A549 (cell line): ENCODE measurements around the gene C1orf21. TPM values are rescaled to one million over a fixed set of nuclear protein-coding genes. Genes with fewer than 3 reads are reported as not detected.

ENCODE experiments used
- ATAC-seq, 2 experiments: fragments of 200-7000 bp in 1 of 2; fragments of >200 bp in 1 of 2; cut with Nextera tagmentation in 1 of 2; cut with Tn5 transposase in 1 of 2; 3 replicates each; pipeline versions ENCODE4 v1.8.0 to v1.9.1; 2018 to 2020; ENCODE audit warnings: mild to moderate bottlenecking in 1 of 2, moderate library complexity in 1 of 2
- CTCF ChIA-PET: fragments of 300-600 bp; sonication (Branson Sonifier 250); formaldehyde crosslinking; extraction: SDS; loops from one replicate; lab custom pipeline; 2021; ENCODE audit warnings: antibody characterized with exemption, inconsistent platforms; lab: Yijun Ruan, JAX
- POLR2A ChIA-PET: fragments of 350-600 bp; formaldehyde crosslinking; extraction: SDS; loops from one replicate; lab custom pipeline; 2021; ENCODE audit warnings: antibody characterized with exemption, inconsistent platforms; lab: Yijun Ruan, JAX
- DNase-seq, 2 experiments: peaks; one replicate each; pipeline versions ENCODE4 v3.0.0 to v3.0.0-alpha.2; 2011 to 2016; ENCODE audit warnings: low read depth in 1 of 2, low spot score in 1 of 2
- FAIRE-seq: peaks from 2 replicates; lab custom pipeline; 2011; peaks lifted over from hg19 to GRCh38; lab: Jason Lieb, UNC
- H3K27ac ChIP-seq, 2 experiments: fragments of >200 bp; sonication (Bioruptor Twin); formaldehyde crosslinking; 3 replicates each; pipeline ENCODE4 v1.5.1; 2016 to 2017
- H3K4me1 ChIP-seq: fragments of >200 bp; sonication (Bioruptor Twin); formaldehyde crosslinking; 3 replicates; pipeline ENCODE4 v1.6.1; 2016
- H3K4me2 ChIP-seq: fragments of >200 bp; sonication (Bioruptor Twin); formaldehyde crosslinking; 3 replicates; pipeline ENCODE4 v1.6.1; 2016
- H3K4me3 ChIP-seq: fragments of >200 bp; sonication (Bioruptor Twin); formaldehyde crosslinking; 3 replicates; pipeline ENCODE4 v1.5.1; 2016
- H3K9me3 ChIP-seq: fragments of >200 bp; sonication (Bioruptor Twin); formaldehyde crosslinking; 3 replicates; pipeline ENCODE4 v1.6.1; 2016
- ATOH8 ChIP-seq: fragments of 250-450 bp; sonication (Bioruptor Pico); IDR thresholded peaks from 2 replicates; pipeline ENCODE4 v1.5.0; 2020; ENCODE audit warnings: low read depth, mild to moderate bottlenecking, moderate library complexity
- BHLHE40 ChIP-seq: IDR thresholded peaks from 2 replicates; pipeline ENCODE4 v1.6.1; 2012; ENCODE audit warnings: low read depth, low read length, inconsistent platforms
- CEBPB ChIP-seq, 2 experiments: fragments of >200 bp in 1 of 2; sonication (Bioruptor Twin) in 1 of 2; formaldehyde crosslinking in 1 of 2; IDR thresholded peaks; 2 replicates each; pipeline ENCODE4 v1.6.1; 2012 to 2016
- CHD2 ChIP-seq: fragments of 150-350 bp; IDR thresholded peaks from 2 replicates; pipeline ENCODE4 v1.6.1; 2014; ENCODE audit warnings: low read length; ENCODE audit not compliant: partially characterized antibody
- EHF ChIP-seq: fragments of 250-450 bp; sonication (Bioruptor Pico); IDR thresholded peaks from 2 replicates; pipeline ENCODE4 v1.5.0; 2020; ENCODE audit warnings: mild to moderate bottlenecking
- ELK1 ChIP-seq: fragments of 150-350 bp; IDR thresholded peaks from 2 replicates; pipeline ENCODE4 v1.6.1; 2014; ENCODE audit warnings: low read depth, mild to moderate bottlenecking, low read length
- GATA3 ChIP-seq: IDR thresholded peaks from 2 replicates; pipeline ENCODE4 v1.6.1; 2012; ENCODE audit warnings: borderline replicate concordance
- HDAC2 ChIP-seq: fragments of 200-600 bp; sonication (generic); IDR thresholded peaks from 2 replicates; pipeline ENCODE4 v1.6.1; 2016
- HEYL ChIP-seq: fragments of 250-450 bp; sonication (Bioruptor Pico); IDR thresholded peaks from 2 replicates; pipeline ENCODE4 v1.8.0; 2021; ENCODE audit warnings: mild to moderate bottlenecking, moderate library complexity
- HMGXB4 ChIP-seq: fragments of 250-450 bp; sonication (Bioruptor Pico); IDR thresholded peaks from 2 replicates; pipeline ENCODE4 v1.5.0; 2021; ENCODE audit warnings: mild to moderate bottlenecking, moderate library complexity, borderline replicate concordance
- HOXB13 ChIP-seq: fragments of 250-450 bp; sonication (Bioruptor Pico); IDR thresholded peaks from 2 replicates; pipeline ENCODE4 v1.5.0; 2020; ENCODE audit warnings: low read depth, mild to moderate bottlenecking, moderate library complexity
- JUNB ChIP-seq: fragments of >200 bp; sonication (Bioruptor Twin); formaldehyde crosslinking; IDR thresholded peaks from 2 replicates; pipeline ENCODE4 v1.6.1; 2016
- KDM1A ChIP-seq: fragments of 200-600 bp; sonication (generic); IDR thresholded peaks from 2 replicates; pipeline ENCODE4 v1.6.1; 2016; ENCODE audit warnings: low read depth, mild to moderate bottlenecking
- MAZ ChIP-seq: fragments of 150-350 bp; IDR thresholded peaks from 2 replicates; pipeline ENCODE4 v1.6.1; 2014; ENCODE audit warnings: antibody characterized with exemption, low read depth, low read length, borderline replicate concordance
- MYC ChIP-seq: IDR thresholded peaks from 2 replicates; pipeline ENCODE4 v1.6.1; 2012; ENCODE audit warnings: mild to moderate bottlenecking, inconsistent platforms, low read length, improper control_type of control experiment, borderline replicate concordance
- NPAS2 ChIP-seq: fragments of 250-450 bp; sonication (Bioruptor Pico); IDR thresholded peaks from 2 replicates; pipeline ENCODE4 v1.8.0; 2022; ENCODE audit warnings: mild to moderate bottlenecking, moderate library complexity, borderline replicate concordance
- NR3C1 ChIP-seq: fragments of >200 bp; sonication (Bioruptor Twin); formaldehyde crosslinking; IDR thresholded peaks from 3 replicates; pipeline ENCODE4 v1.6.1; 2017
- RAD21 ChIP-seq, 2 experiments: fragments of >200 bp in 1 of 2; sonication (Bioruptor Twin) in 1 of 2; formaldehyde crosslinking in 1 of 2; IDR thresholded peaks in 1 of 2; conservative IDR thresholded peaks in 1 of 2; 2 replicates in 1 of 2; 3 replicates in 1 of 2; pipeline ENCODE4 v1.6.1; 2012 to 2018; ENCODE audit warnings: inconsistent platforms in 1 of 2
- RCOR1 ChIP-seq: fragments of 150-350 bp; IDR thresholded peaks from 2 replicates; pipeline ENCODE4 v1.6.1; 2014; ENCODE audit warnings: antibody characterized with exemption, low read length, low read depth
- RFX5 ChIP-seq: fragments of 450-650 bp; IDR thresholded peaks from 2 replicates; pipeline ENCODE4 v1.7.1; 2014; ENCODE audit warnings: antibody characterized with exemption, mild to moderate bottlenecking, moderate library complexity
- USF2 ChIP-seq: fragments of 450-650 bp; IDR thresholded peaks from 2 replicates; pipeline ENCODE4 v1.6.1; 2014; ENCODE audit warnings: antibody characterized with exemption
- WGBS: methylation state at CpG from one replicate; pipeline ENCODE4 v1.1.6; 2017; ENCODE audit errors: missing lambda C conversion rate; 5-methylcytosine and 5-hydroxymethylcytosine counted together
- polyA plus RNA-seq, 4 experiments: library from polyadenylated mRNA; depleted of rRNA in 3 of 4; stranded (reverse); fragments of >200 nt; fragmentation: RNase III in 1 of 4; extraction: RNeasy Plus Mini Kit Qiagen cat#74134 plus additional on column Dnase treatment in 1 of 4; gene quantifications; 2 replicates in 3 of 4; 3 replicates in 1 of 4; pipeline ENCODE4 v1.2.3, GENCODE V29; 2011 to 2017
- TF ChIP-seq, protein P1 (sequence below): fragments of >200 bp; sonication (Bioruptor Twin); formaldehyde crosslinking; IDR thresholded peaks from 2 replicates; pipeline ENCODE4 v1.6.1; 2016
- TF ChIP-seq, protein P2 (sequence below): IDR thresholded peaks from 2 replicates; pipeline ENCODE4 v1.6.1; 2012; ENCODE audit warnings: low read depth, borderline replicate concordance
- TF ChIP-seq, protein P3 (sequence below): IDR thresholded peaks from 2 replicates; pipeline ENCODE4 v1.6.1; 2012
- TF ChIP-seq, protein P4 (sequence below): fragments of 200-600 bp; sonication (generic); IDR thresholded peaks from 2 replicates; pipeline ENCODE4 v1.6.1; 2016; ENCODE audit warnings: antibody characterized with exemption, mild to moderate bottlenecking, moderate library complexity

The C1orf21 gene
- polyA plus RNA-seq, 2 of the 4 experiments (the other 2 are of a cell fraction): 11.4 to 11.6 TPM

DNA sequence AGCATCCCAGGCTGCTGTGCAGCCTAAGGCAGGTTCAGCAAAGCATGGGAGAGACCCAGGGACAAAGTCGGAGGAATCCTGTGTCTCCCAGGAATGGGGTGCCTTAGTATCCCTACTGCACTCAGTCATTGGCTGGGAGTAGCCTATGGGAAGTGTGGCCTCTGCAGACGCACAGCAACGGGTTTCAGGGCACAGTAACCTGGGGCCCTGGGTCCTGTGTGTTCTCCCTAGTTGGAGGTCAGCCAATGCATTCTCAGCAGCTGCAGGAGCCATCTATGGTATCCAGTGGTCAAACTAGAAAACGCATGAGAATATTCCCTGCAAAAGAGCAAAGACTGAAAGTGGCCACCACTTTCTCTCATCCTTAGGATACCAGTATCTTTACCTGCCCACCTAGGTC lies 13.7 kb upstream of the C1orf21 start:
- H3K4me2 ChIP-seq: no peak overlapping the region
- TF ChIP-seq BHLHE40: no peak
- no peak for TF ChIP-seq JUNB
- no peak for TF ChIP-seq KDM1A
- TF ChIP-seq USF2: no peak
- TF ChIP-seq HEYL: no peak
- TF ChIP-seq, protein P1, sequence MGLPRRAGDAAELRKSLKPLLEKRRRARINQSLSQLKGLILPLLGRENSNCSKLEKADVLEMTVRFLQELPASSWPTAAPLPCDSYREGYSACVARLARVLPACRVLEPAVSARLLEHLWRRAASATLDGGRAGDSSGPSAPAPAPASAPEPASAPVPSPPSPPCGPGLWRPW: no peak
- TF ChIP-seq, protein P2, sequence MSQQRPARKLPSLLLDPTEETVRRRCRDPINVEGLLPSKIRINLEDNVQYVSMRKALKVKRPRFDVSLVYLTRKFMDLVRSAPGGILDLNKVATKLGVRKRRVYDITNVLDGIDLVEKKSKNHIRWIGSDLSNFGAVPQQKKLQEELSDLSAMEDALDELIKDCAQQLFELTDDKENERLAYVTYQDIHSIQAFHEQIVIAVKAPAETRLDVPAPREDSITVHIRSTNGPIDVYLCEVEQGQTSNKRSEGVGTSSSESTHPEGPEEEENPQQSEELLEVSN: no peak
- no peak for TF ChIP-seq HMGXB4 (CRISPR knock-in tag)
- TF ChIP-seq, protein P3, sequence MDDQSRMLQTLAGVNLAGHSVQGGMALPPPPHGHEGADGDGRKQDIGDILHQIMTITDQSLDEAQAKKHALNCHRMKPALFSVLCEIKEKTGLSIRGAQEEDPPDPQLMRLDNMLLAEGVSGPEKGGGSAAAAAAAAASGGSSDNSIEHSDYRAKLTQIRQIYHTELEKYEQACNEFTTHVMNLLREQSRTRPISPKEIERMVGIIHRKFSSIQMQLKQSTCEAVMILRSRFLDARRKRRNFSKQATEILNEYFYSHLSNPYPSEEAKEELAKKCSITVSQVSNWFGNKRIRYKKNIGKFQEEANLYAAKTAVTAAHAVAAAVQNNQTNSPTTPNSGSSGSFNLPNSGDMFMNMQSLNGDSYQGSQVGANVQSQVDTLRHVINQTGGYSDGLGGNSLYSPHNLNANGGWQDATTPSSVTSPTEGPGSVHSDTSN: no peak
- no peak for TF ChIP-seq CHD2
- no peak for TF ChIP-seq RFX5
- no peak for TF ChIP-seq HOXB13
- no peak for TF ChIP-seq CEBPB (IDR thresholded peaks at IDR 0.05)
- TF ChIP-seq NR3C1: no peak
- no peak for TF ChIP-seq RAD21 (conservative IDR thresholded peaks at IDR 0.05 in 1 of 2, IDR thresholded peaks at IDR 0.05 in 1 of 2)
- no peak for TF ChIP-seq MAZ
- TF ChIP-seq MYC: no peak
- TF ChIP-seq NPAS2: no peak
- no peak for TF ChIP-seq EHF
- TF ChIP-seq, all 56 proteins: peak for 0
- Histone ChIP-seq H3K4me1 (no peaks in the 10 kb centered on the region), H3K27ac (no peak overlapping the region), H3K4me3 (no peak overlapping the region), H3K9me3 (no peaks in the 10 kb centered on the region)
- no peak for DNase-seq
- POLR2A ChIA-PET: no interaction called here
- WGBS: 35% methylated on average over 4 of the region's 4 CpGs
- FAIRE-seq: no peak
- CTCF ChIA-PET: interaction anchor here (1.3 kb wide), 1 partner anchor 291 kb away, joined by 3 read pairs; no protein-coding TSS in a partner anchor
- peak in 1 of 2 experiments; percentile 19; a peak in 3 of 6 replicates for ATAC-seq

DNA sequence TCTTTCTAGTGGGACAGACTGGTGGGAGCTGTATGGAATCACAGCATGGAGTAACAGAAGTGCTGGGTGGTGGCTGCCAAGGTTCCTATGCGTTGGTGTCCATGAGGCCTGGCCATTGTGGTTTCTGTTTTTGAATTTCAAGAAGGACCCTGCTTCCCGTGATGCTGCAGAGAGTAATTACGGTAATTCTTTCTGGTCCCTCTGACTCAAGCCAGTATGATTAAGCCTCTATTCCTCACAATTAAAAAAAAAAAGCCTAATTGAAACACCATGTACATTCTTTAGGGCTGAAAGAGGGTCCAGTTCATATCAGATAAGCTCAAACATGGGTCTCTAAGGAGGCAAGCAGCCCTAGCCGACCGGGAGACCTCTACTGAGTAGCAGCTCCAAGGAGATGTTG lies 10.5 kb upstream of the C1orf21 start:
- DNase-seq (no peak), FAIRE-seq (no peak), ATAC-seq (no peak)
- TF ChIP-seq CHD2: no peak
- no peak for TF ChIP-seq RCOR1
- no peak for TF ChIP-seq HDAC2
- TF ChIP-seq, protein P3: no peak
- no peak for TF ChIP-seq ELK1
- TF ChIP-seq, protein P4, sequence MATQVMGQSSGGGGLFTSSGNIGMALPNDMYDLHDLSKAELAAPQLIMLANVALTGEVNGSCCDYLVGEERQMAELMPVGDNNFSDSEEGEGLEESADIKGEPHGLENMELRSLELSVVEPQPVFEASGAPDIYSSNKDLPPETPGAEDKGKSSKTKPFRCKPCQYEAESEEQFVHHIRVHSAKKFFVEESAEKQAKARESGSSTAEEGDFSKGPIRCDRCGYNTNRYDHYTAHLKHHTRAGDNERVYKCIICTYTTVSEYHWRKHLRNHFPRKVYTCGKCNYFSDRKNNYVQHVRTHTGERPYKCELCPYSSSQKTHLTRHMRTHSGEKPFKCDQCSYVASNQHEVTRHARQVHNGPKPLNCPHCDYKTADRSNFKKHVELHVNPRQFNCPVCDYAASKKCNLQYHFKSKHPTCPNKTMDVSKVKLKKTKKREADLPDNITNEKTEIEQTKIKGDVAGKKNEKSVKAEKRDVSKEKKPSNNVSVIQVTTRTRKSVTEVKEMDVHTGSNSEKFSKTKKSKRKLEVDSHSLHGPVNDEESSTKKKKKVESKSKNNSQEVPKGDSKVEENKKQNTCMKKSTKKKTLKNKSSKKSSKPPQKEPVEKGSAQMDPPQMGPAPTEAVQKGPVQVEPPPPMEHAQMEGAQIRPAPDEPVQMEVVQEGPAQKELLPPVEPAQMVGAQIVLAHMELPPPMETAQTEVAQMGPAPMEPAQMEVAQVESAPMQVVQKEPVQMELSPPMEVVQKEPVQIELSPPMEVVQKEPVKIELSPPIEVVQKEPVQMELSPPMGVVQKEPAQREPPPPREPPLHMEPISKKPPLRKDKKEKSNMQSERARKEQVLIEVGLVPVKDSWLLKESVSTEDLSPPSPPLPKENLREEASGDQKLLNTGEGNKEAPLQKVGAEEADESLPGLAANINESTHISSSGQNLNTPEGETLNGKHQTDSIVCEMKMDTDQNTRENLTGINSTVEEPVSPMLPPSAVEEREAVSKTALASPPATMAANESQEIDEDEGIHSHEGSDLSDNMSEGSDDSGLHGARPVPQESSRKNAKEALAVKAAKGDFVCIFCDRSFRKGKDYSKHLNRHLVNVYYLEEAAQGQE: no peak
- no peak for TF ChIP-seq ATOH8 (CRISPR knock-in tag)
- TF ChIP-seq NPAS2: no peak
- no peak for TF ChIP-seq GATA3
- 66% methylated on average over 5 of the region's 5 CpGs for WGBS
- ChIA-PET CTCF (interaction anchor here (0.6 to 2.0 kb wide), 2 partner anchors 9 to 288 kb away, joined by 3 to 7 read pairs; no protein-coding TSS in a partner anchor), POLR2A (no interaction called here)
- Histone ChIP-seq H3K9me3 (no peaks in the 10 kb centered on the region), H3K4me2 (no peak overlapping the region), H3K4me1 (no peaks in the 10 kb centered on the region), H3K27ac (no peak overlapping the region), H3K4me3 (no peak overlapping the region)
